Bladder microvascular endothelial cell (primary cell): ENCODE data around the gene RANBP3L. TPM values are rescaled to one million over a fixed set of nuclear protein-coding genes. Genes with fewer than 3 reads are reported as not detected.

ENCODE experiments used
- total RNA-seq: library from RNA; depleted of rRNA; stranded (reverse); fragments of >200 nt; gene quantifications from 2 replicates; pipeline ENCODE4 v1.2.3, GENCODE V29; 2014

Gene RANBP3L, protein sequence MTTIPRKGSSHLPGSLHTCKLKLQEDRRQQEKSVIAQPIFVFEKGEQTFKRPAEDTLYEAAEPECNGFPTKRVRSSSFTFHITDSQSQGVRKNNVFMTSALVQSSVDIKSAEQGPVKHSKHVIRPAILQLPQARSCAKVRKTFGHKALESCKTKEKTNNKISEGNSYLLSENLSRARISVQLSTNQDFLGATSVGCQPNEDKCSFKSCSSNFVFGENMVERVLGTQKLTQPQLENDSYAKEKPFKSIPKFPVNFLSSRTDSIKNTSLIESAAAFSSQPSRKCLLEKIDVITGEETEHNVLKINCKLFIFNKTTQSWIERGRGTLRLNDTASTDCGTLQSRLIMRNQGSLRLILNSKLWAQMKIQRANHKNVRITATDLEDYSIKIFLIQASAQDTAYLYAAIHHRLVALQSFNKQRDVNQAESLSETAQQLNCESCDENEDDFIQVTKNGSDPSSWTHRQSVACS
- 0.25 TPM in 1 of 2 replicates, not detected in the other for total RNA-seq

DNA sequence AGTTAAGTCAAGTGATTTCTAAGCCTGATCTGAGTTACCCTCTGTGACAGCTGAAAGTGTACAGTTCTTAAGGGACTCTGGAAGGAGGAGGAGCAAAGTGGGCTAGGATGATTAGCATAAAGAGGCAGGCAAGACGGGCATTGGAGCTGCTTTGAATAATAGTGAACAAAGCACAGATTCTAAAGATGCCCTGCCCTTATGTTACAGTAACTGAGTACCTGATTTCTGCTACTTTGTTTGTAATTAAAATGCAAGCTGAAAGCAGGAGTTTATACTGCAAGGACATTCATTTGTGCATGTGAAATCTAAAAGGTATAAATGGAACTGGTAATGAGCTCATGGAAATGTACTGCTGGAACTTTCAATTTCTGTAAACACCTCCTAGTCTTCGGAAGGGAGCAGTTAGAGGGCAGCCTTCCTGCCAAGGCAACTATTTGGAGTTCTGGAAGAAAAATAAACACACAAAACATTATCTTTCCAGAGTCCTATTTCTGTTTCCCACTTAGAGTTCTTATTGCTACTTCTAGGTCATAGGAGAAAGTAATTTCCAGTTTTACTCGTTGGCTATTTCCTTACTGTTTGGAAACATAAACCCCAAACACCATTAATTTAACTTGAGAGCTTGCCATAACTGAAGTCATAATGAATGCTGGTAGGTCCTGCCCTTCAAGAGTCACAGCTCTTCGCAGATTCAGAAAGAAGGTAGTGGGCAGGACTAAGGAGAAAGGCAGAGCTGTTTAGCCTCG lies at the start of gene RANBP3L:
RANBP3L (minus strand) TSS at position 45 of the 746 bp plus-strand sequence. CDS start 486 bp downstream, outside the sequence.

DNA sequence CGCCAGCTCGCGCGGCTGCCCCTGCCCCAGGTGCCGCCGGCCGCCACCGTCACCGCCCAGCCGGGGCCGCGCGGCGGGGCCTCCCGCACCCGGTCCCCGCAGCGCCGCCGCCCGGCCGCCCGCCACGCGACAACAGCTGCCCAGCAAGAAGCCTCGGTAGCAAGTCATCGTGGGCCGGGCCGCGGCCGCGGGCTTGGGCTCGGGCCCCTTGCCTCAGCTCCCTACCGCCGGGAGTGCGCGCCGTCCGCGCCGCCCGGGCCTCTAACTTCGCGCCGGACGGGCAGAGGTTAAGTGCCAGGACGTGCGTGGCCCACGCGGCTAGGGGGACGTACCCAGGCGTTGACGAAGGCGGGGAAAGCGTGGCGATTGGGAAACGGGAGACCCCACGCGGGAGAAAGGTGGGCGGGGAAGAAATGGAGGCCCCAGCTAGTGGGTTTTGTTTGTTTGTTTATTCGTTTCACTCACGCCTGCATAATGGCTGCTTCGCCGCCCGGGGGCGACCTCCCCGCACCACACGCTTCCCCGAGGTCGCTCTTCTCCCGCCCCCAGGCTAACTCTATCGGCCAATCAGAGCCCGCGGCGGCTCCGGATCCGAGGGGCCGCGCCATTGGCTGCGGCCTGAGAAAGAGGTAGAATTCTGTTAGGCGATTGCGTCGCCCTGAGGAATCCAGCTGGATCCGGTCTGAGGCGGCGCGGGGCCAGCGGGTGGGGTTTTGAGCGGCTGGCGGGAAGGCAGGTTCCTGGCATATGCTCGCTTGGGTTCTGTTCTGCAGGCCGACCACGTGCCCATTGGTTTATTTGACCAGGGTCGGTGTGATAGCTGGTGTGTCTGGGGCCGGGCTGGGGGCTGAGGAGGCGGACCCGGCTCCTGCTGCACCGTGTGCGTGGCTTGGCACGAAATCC lies 59.8 kb downstream of the RANBP3L start, which contains the start of gene NADK2:
NADK2 (minus strand) TSS at position 295 of the 903 bp plus-strand sequence; CDS start at position 168, 127 bp downstream.

Other genes starting within 250 kb of the RANBP3L start
- gene UGT3A2, start 235.0 kb downstream of the RANBP3L start, total RNA-seq = not detected in 2 replicates
- 4.4 and 12.1 TPM in 2 replicates for gene LMBRD2, start 150.0 kb downstream of the RANBP3L start, total RNA-seq
- gene SKP2, start 149.8 kb downstream of the RANBP3L start, total RNA-seq = 19.4 and 22.9 TPM in 2 replicates
- 9.1 and 15.9 TPM in 2 replicates for gene NADK2, start 60.0 kb downstream of the RANBP3L start, total RNA-seq